Measurements from ENCODE around the gene MTFR2.

Gene MTFR2

DNA sequence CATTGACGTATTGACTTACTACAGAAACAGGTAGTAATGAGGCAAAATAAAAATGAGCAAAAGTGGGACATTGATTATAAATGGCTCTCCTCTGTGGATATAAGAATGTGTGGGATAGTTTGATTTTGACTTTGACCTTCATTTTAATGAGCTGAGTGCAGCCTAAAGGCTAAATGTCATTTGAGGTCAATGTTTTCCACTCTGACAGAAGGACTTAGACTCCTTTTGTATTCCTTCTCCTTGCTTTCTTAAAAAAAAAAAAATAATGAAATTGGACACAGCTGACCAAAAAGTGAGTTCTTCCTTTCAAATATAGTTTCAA, 68.6 kb downstream of the MTFR2 start:
- DNase-seq = no peak

Measured in NCI-H1048 (cell line).